Stomach (tissue), 4 donors: ENCODE data around the gene BTBD2.

Experiments used
- EP300 ChIP-seq: sonication (generic); formaldehyde crosslinking; IDR thresholded peaks from one replicate; pipeline ENCODE4 v1.6.1; 2017; ENCODE audit warnings: antibody characterized with exemption
- POLR2A ChIP-seq, 4 donors: fragments of 450-650 bp; IDR thresholded peaks; one replicate each; pipeline ENCODE4 v1.6.1; 2016; ENCODE audit warnings: antibody characterized with exemption in 4 of 4, control low read depth in 2 of 4, mild to moderate bottlenecking in 1 of 4, moderate library complexity in 1 of 4
- POLR2AphosphoS5 ChIP-seq, 3 donors: sonication (generic); formaldehyde crosslinking; IDR thresholded peaks; one replicate each; pipeline ENCODE4 v1.6.1; 2016; ENCODE audit warnings: antibody characterized with exemption in 3 of 3
- TF ChIP-seq, protein P1 (sequence below), 7 experiments: fragments of 450-650 bp in 4 of 7; fragments of 200-600 bp in 3 of 7; sonication (generic) in 3 of 7; IDR thresholded peaks; one replicate each; pipeline ENCODE4 v1.5.1; 2016 to 2019; ENCODE audit warnings: antibody characterized with exemption in 7 of 7, control low read depth in 2 of 7, mild to moderate bottlenecking in 1 of 7

DNA sequence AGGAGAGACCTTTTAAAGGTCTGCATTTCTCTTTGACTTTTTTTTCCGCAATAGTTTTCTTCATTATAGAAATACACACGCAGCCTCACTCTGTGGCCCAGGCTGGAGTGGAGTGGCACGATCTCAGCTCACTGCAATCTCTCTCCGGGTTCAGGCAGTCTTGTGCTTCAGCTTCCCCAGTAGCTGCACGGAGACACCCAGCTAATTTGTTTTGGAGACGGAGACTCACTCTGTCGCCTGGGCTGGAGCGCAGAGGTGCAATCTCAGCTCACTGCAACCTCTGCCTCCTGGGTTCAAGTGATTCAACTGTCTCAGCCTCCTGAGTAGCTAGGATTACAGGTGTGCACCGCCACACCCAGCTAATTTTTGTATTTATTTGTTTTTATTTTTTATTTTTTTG lies 47.3 kb upstream of the BTBD2 start:
- TF ChIP-seq POLR2AphosphoS5 (IDR thresholded peaks at IDR 0.05) (no peak), POLR2A (IDR thresholded peaks at IDR 0.05) (no peak), EP300 (no peak)
- TF ChIP-seq, protein P1, sequence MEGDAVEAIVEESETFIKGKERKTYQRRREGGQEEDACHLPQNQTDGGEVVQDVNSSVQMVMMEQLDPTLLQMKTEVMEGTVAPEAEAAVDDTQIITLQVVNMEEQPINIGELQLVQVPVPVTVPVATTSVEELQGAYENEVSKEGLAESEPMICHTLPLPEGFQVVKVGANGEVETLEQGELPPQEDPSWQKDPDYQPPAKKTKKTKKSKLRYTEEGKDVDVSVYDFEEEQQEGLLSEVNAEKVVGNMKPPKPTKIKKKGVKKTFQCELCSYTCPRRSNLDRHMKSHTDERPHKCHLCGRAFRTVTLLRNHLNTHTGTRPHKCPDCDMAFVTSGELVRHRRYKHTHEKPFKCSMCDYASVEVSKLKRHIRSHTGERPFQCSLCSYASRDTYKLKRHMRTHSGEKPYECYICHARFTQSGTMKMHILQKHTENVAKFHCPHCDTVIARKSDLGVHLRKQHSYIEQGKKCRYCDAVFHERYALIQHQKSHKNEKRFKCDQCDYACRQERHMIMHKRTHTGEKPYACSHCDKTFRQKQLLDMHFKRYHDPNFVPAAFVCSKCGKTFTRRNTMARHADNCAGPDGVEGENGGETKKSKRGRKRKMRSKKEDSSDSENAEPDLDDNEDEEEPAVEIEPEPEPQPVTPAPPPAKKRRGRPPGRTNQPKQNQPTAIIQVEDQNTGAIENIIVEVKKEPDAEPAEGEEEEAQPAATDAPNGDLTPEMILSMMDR (IDR thresholded peaks at IDR 0.05): no peak
